K562 (cell line): ENCODE measurements around the gene DNM1. TPM values are rescaled to one million over a fixed set of nuclear protein-coding genes. Genes with fewer than 3 reads are reported as not detected.
A peak's percentile ranks its signal among the peaks of the same experiment; 100 is the strongest.

ENCODE experiments used
- CEBPB ChIP-seq: fragments of 450-650 bp; IDR thresholded peaks from 2 replicates; pipeline ENCODE4 v1.6.1; 2016; ENCODE audit warnings: missing genetic modification characterization, missing compliant biosample characterization
- ELF4 ChIP-seq: fragments of 450-650 bp; formaldehyde crosslinking; IDR thresholded peaks from 2 replicates; pipeline ENCODE4 v1.4.0; 2022; ENCODE audit warnings: missing genetic modification characterization
- HSF4 ChIP-seq: fragments of 250-450 bp; sonication (Bioruptor Pico); IDR thresholded peaks from 2 replicates; pipeline ENCODE4 v2.1.2; 2022; ENCODE audit warnings: mild to moderate bottlenecking, moderate library complexity, borderline replicate concordance
- MAFK ChIP-seq: IDR thresholded peaks from 2 replicates; pipeline ENCODE4 v1.6.1; 2011; ENCODE audit warnings: low read length, improper control_type of control experiment
- MECOM ChIP-seq: fragments of 250-450 bp; sonication (Bioruptor Pico); IDR thresholded peaks from 2 replicates; pipeline ENCODE4 v1.8.0; 2022; ENCODE audit warnings: inconsistent platforms
- NCOR1 ChIP-seq: fragments of 450-650 bp; IDR thresholded peaks from 2 replicates; pipeline ENCODE4 v1.6.1; 2016; ENCODE audit warnings: mild to moderate bottlenecking, moderate library complexity
- NR2C1 ChIP-seq, 2 experiments: fragments of 450-650 bp; IDR thresholded peaks; 2 replicates each; pipeline ENCODE4 v1.6.1; 2017; ENCODE audit warnings: mild to moderate bottlenecking in 2 of 2, antibody characterized with exemption in 1 of 2, inconsistent platforms in 1 of 2, missing compliant biosample characterization in 1 of 2, missing genetic modification characterization in 1 of 2
- NRF1 ChIP-seq, 2 experiments: fragments of 450-650 bp; IDR thresholded peaks in 1 of 2; conservative IDR thresholded peaks in 1 of 2; 2 replicates each; pipeline ENCODE4 v1.6.1; 2014; ENCODE audit warnings: mild to moderate bottlenecking in 2 of 2
- POU5F1 ChIP-seq: fragments of 150-350 bp; IDR thresholded peaks from 2 replicates; pipeline ENCODE4 v1.6.1; 2014; ENCODE audit warnings: borderline replicate concordance, low read length, low read depth, mild to moderate bottlenecking; ENCODE audit not compliant: partially characterized antibody
- PPARD ChIP-seq: fragments of 250-450 bp; sonication (Bioruptor Pico); IDR thresholded peaks from 2 replicates; pipeline ENCODE4 v1.8.0; 2022; ENCODE audit warnings: inconsistent platforms, mild to moderate bottlenecking, moderate library complexity
- SREBF1 ChIP-seq: fragments of 150-350 bp; IDR thresholded peaks from 2 replicates; pipeline ENCODE4 v1.6.1; 2014; ENCODE audit warnings: antibody characterized with exemption, low read depth, low read length, borderline replicate concordance
- SRSF7 ChIP-seq: fragments of 200-400 bp; formaldehyde crosslinking; optimal IDR thresholded peaks from 2 replicates; pipeline ENCODE3; 2017; ENCODE audit warnings: mild to moderate bottlenecking, low read depth, low read length
- TCFL5 ChIP-seq: fragments of 250-450 bp; sonication (Bioruptor Pico); conservative IDR thresholded peaks from 2 replicates; pipeline ENCODE4 v1.6.1; 2021; ENCODE audit warnings: mild to moderate bottlenecking, moderate library complexity, matching md5 sums
- TFAM ChIP-seq: fragments of 250-450 bp; sonication (Bioruptor Pico); conservative IDR thresholded peaks from 2 replicates; pipeline ENCODE4 v1.5.0; 2021; ENCODE audit warnings: mild to moderate bottlenecking, moderate library complexity
- TFE3 ChIP-seq: fragments of 450-650 bp; formaldehyde crosslinking; IDR thresholded peaks from 2 replicates; pipeline ENCODE4 v1.4.0; 2020; ENCODE audit warnings: mild to moderate bottlenecking, mixed read lengths
- XRCC4 ChIP-seq: IDR thresholded peaks from one replicate; pipeline ENCODE4 v1.6.1; 2011; ENCODE audit not compliant: insufficient read depth, insufficient read length; ENCODE audit errors: extremely low read depth
- YBX1 ChIP-seq: fragments of 450-650 bp; IDR thresholded peaks from 2 replicates; pipeline ENCODE4 v1.7.1; 2016; ENCODE audit warnings: mild to moderate bottlenecking
- YY1 ChIP-seq, 3 experiments: IDR thresholded peaks; 2 replicates each; pipeline ENCODE4 v1.6.1; 2011; ENCODE audit warnings: low read length in 2 of 3, mild to moderate bottlenecking in 2 of 3, moderate library complexity in 2 of 3, borderline replicate concordance in 1 of 3, control low read depth in 1 of 3, low read depth in 1 of 3; ENCODE audit not compliant: insufficient read depth in 3 of 3, insufficient replicate concordance in 2 of 3, control insufficient read depth in 1 of 3, insufficient read length in 1 of 3; ENCODE audit errors: extremely low read depth in 1 of 3
- ZBED1 ChIP-seq: IDR thresholded peaks from 2 replicates; pipeline ENCODE4 v1.6.1; 2014
- ZBTB34 ChIP-seq: fragments of 250-450 bp; sonication (Bioruptor Pico); IDR thresholded peaks from 2 replicates; pipeline ENCODE4 v1.8.0; 2021; ENCODE audit warnings: mild to moderate bottlenecking, moderate library complexity
- polyA plus RNA-seq, 8 experiments: library from polyadenylated mRNA; depleted of rRNA in 4 of 8; stranded (reverse) in 5 of 8; unstranded in 3 of 8; fragments of >200 nt; fragmentation: Nextera tagmentation in 2 of 8; fragmentation: Illumina TruSeq in 1 of 8; extraction: Ambion mirVana in 2 of 8; extraction: Trizol in 1 of 8; gene quantifications; 2 replicates each; pipeline versions ENCODE4 v1.2.1 to v1.2.3, GENCODE V29; 2011 to 2014; ENCODE audit warnings: inconsistent platforms in 1 of 8, missing spikeins in 1 of 8
- total RNA-seq, 7 experiments: library from RNA; depleted of rRNA in 6 of 7; stranded (reverse); fragments of >200 nt in 6 of 7; fragmentation: Illumina TruSeq in 2 of 7; extraction: Trizol in 2 of 7; gene quantifications; 2 replicates each; pipeline versions ENCODE4 v1.2.1 to v1.2.3, GENCODE V29; 2011 to 2021; ENCODE audit warnings: low replicate concordance in 1 of 7
- TF ChIP-seq, protein P1 (sequence below), 2 experiments: fragments of 450-650 bp in 1 of 2; sonication (generic) in 1 of 2; formaldehyde crosslinking in 1 of 2; IDR thresholded peaks in 1 of 2; conservative IDR thresholded peaks in 1 of 2; 2 replicates each; pipeline versions ENCODE4 v1.6.1 to v1.8.1; 2016 to 2023; ENCODE audit warnings: mild to moderate bottlenecking in 2 of 2, moderate library complexity in 2 of 2, inconsistent platforms in 1 of 2, missing genetic modification reagents in 1 of 2

Gene DNM1
- total and polyA plus RNA-seq, 9 of the 15 experiments (the other 6 are each of a cell fraction or from before 2014, with no cell fraction given), result 0.39 to 23.1 (median 9.1) TPM

DNA sequence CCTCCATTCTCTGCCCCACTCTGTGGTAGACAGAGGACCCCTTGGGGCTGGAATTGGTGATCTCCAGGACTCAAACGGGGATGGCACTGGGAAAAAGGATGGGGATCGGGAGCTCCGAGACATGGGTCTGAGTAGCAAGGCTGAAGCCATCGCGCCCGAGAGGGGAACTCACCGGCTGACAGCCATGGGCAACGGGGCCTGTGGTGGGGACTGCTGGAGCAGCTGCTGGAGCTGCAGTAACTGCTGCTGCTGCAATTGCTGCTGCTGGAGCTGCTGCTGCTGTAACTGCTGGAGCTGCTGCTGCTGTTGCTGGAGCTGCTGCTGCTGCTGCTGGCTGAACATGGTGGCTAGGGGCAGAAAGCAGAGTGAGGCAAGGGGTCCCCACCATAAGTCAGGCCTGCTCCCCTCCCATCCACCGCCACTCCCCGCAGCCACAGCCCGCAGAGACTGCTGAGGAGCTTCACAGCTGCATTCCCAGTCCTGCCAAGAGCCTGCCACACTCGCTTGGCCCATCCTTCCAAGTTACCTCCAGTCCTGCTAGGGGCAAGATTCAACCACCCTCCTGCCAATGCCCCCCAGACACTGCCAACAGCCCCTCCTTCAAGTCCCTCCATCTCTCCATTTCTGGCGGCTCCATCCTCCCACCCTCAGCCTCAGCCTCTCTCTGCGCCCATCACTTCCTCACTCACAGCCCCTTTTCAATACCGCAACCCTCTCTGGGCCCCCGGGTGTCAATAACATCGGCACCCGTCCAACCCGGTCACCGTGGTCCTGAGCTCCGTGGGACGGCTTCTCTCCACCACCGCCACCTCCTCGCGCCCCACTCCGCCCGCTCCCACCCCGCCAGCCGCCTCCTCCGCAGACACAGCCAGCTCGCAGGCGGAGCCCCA is 12.4 kb upstream of the DNM1 start (continued):
- TF ChIP-seq NR2C1 (IDR thresholded peaks at IDR 0.05), result no peak
- TF ChIP-seq NR2C1 (tag; IDR thresholded peaks at IDR 0.05), result no peak
- TF ChIP-seq HSF4 (CRISPR knock-in tag), result no peak
- no peak for TF ChIP-seq XRCC4
- peak; percentile 94 for TF ChIP-seq ELF4 (CRISPR knock-in tag)
- TF ChIP-seq SREBF1, result 0 out of 2 replicates have a peak, but pooled peaks have one; percentile 22
- no peak for TF ChIP-seq NCOR1
- TF ChIP-seq MAFK, result no peak
- TF ChIP-seq TCFL5 (CRISPR knock-in tag), result no peak
- TF ChIP-seq ZBED1, result no peak
- no peak for TF ChIP-seq TFAM
- TF ChIP-seq TFE3 (CRISPR knock-in tag), result no peak
- no peak for TF ChIP-seq SRSF7
- TF ChIP-seq CEBPB (tag), result no peak
- no peak for TF ChIP-seq YBX1
- TF ChIP-seq NRF1 (conservative IDR thresholded peaks at IDR 0.05 in 1 of 2, IDR thresholded peaks at IDR 0.05 in 1 of 2), result no peak
- no peak for TF ChIP-seq MECOM (CRISPR knock-in tag)
- TF ChIP-seq POU5F1, result no peak
- TF ChIP-seq, protein P1, sequence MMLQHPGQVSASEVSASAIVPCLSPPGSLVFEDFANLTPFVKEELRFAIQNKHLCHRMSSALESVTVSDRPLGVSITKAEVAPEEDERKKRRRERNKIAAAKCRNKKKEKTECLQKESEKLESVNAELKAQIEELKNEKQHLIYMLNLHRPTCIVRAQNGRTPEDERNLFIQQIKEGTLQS (IDR thresholded peaks at IDR 0.05), result no peak
- TF ChIP-seq, protein P1 (CRISPR knock-in tag; conservative IDR thresholded peaks at IDR 0.05), result no peak
- no peak for TF ChIP-seq PPARD
- no peak for TF ChIP-seq ZBTB34 (CRISPR knock-in tag)
- TF ChIP-seq YY1 (IDR thresholded peaks at IDR 0.05; ENCODE audit: borderline replicate concordance in 1 of 3, control insufficient read depth in 1 of 3, extremely low read depth in 1 of 3, insufficient read depth in 3 of 3, insufficient read length in 1 of 3, insufficient replicate concordance in 2 of 3, low read depth in 1 of 3, low read length in 2 of 3), result no peak
